Measurements from ENCODE around the gene GC. TPM values are rescaled to one million over a fixed set of nuclear protein-coding genes. Genes with fewer than 3 reads are reported as not detected.

Gene GC
- total and polyA plus RNA-seq, 10 of the 15 experiments (the other 5 are each of a cell fraction or from before 2014, with no cell fraction given): 2.3 TPM; not detected in 9

DNA sequence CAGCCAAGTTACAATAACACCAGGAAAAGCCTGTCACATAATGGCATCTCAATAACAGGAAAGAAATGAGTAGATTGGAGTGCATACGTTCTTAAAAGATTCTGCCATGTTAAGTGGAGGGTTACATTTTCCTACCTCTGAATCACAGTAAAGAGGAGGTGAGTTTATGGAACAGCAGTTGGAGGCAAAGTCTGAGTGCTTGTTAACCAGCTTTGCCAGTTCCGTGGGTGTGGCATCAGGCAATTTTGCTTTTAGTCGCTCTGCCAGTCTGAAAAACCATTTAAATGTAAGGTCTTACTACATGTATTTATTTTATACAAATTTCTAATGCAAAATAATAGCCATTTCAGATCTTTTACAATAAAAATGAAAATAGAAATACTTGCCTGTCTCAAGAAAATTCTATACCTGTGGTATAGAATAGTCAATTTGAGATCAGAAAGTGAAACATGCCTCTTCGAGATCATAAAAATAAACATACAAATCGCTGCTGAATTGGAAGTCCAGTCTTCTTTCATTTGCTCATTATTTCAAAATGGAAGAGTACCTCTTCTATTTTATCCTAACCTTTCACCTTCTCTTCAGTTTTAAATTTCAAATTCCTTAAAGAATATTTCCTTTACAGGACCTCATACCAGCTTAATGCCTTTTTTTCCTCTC lies 31.4 kb downstream of the GC start:
- no peak overlapping the region for H3K4me3 ChIP-seq
- CTCF ChIA-PET: no interaction called here
- POLR2A ChIA-PET: no interaction called here
- no peak for ATAC-seq
- no peak for DNase-seq (ENCODE audit: low read depth, low spot score)
- no peak overlapping the region for H3K9ac ChIP-seq (ENCODE audit: control insufficient read depth, insufficient read depth, low read length)
- RAD21 ChIA-PET (ENCODE audit: unreplicated experiment): no interaction called here
- H3K27ac ChIP-seq (ENCODE audit: control insufficient read depth, insufficient read depth): no peak overlapping the region
- H3K79me2 ChIP-seq (ENCODE audit: control insufficient read depth, insufficient read depth, low read length): no peaks in the 10 kb centered on the region
- in situ Hi-C loops (cut with MboI): no loop called here
- intact Hi-C loops (cut with micrococcal nuclease; ENCODE audit: unreplicated experiment): no loop called here
- H3K9me3 ChIP-seq (replicated peaks; ENCODE audit: control insufficient read depth, insufficient read depth, low read length): no peaks in the 10 kb centered on the region
- 0 out of 2 replicates have a peak overlapping the region, but pooled peaks have one; percentile 17 for H3K4me2 ChIP-seq (ENCODE audit: control insufficient read depth, insufficient read depth)
- SMC1A ChIA-PET (ENCODE audit: uncharacterized antibody, unreplicated experiment): no interaction called here
- no peaks in the 10 kb centered on the region for H3K27me3 ChIP-seq (replicated peaks in 1 of 2; ENCODE audit: control insufficient read depth in 2 of 2, insufficient read depth in 2 of 2, low read length in 1 of 2)
- H3K4me1 ChIP-seq (ENCODE audit: control insufficient read depth, insufficient read depth, low read length): no peaks in the 10 kb centered on the region
- no peaks in the 10 kb centered on the region for H3K36me3 ChIP-seq (ENCODE audit: control insufficient read depth in 2 of 2, insufficient read depth in 2 of 2, low read length in 1 of 2)
- no TSS peak for BruUV-seq (replicated peaks)
- FAIRE-seq: no peak
- H4K20me1 ChIP-seq (ENCODE audit: control insufficient read depth, insufficient read depth): no peaks in the 10 kb centered on the region
- H2AFZ ChIP-seq (ENCODE audit: control insufficient read depth, low read depth, low read length): no peak overlapping the region
- WGBS (ENCODE audit: insufficient coverage, insufficient replicate concordance, low lambda C conversion rate, missing lambda C conversion rate): 17% methylated on average over 5 of the region's 5 CpGs
- TF ChIP-seq RAD21 (IDR thresholded peaks at IDR 0.05; ENCODE audit: insufficient read depth, low read depth, low read length): no peak
- no peak for TF ChIP-seq NFIC (IDR thresholded peaks at IDR 0.05; ENCODE audit: low read depth, low read length)
- TF ChIP-seq, protein P1, sequence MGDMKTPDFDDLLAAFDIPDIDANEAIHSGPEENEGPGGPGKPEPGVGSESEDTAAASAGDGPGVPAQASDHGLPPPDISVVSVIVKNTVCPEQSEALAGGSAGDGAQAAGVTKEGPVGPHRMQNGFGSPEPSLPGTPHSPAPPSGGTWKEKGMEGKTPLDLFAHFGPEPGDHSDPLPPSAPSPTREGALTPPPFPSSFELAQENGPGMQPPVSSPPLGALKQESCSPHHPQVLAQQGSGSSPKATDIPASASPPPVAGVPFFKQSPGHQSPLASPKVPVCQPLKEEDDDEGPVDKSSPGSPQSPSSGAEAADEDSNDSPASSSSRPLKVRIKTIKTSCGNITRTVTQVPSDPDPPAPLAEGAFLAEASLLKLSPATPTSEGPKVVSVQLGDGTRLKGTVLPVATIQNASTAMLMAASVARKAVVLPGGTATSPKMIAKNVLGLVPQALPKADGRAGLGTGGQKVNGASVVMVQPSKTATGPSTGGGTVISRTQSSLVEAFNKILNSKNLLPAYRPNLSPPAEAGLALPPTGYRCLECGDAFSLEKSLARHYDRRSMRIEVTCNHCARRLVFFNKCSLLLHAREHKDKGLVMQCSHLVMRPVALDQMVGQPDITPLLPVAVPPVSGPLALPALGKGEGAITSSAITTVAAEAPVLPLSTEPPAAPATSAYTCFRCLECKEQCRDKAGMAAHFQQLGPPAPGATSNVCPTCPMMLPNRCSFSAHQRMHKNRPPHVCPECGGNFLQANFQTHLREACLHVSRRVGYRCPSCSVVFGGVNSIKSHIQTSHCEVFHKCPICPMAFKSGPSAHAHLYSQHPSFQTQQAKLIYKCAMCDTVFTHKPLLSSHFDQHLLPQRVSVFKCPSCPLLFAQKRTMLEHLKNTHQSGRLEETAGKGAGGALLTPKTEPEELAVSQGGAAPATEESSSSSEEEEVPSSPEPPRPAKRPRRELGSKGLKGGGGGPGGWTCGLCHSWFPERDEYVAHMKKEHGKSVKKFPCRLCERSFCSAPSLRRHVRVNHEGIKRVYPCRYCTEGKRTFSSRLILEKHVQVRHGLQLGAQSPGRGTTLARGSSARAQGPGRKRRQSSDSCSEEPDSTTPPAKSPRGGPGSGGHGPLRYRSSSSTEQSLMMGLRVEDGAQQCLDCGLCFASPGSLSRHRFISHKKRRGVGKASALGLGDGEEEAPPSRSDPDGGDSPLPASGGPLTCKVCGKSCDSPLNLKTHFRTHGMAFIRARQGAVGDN (IDR thresholded peaks at IDR 0.05): no peak
- no peak for TF ChIP-seq IRF4 (IDR thresholded peaks at IDR 0.05; ENCODE audit: low read depth, low read length)
- no peak for TF ChIP-seq EP300 (IDR thresholded peaks at IDR 0.05; ENCODE audit: borderline replicate concordance in 1 of 2, control insufficient read depth in 1 of 2, low read depth in 2 of 2, low read length in 2 of 2)
- TF ChIP-seq GABPA (IDR thresholded peaks at IDR 0.05; ENCODE audit: low read depth): no peak
- TF ChIP-seq, protein P2, sequence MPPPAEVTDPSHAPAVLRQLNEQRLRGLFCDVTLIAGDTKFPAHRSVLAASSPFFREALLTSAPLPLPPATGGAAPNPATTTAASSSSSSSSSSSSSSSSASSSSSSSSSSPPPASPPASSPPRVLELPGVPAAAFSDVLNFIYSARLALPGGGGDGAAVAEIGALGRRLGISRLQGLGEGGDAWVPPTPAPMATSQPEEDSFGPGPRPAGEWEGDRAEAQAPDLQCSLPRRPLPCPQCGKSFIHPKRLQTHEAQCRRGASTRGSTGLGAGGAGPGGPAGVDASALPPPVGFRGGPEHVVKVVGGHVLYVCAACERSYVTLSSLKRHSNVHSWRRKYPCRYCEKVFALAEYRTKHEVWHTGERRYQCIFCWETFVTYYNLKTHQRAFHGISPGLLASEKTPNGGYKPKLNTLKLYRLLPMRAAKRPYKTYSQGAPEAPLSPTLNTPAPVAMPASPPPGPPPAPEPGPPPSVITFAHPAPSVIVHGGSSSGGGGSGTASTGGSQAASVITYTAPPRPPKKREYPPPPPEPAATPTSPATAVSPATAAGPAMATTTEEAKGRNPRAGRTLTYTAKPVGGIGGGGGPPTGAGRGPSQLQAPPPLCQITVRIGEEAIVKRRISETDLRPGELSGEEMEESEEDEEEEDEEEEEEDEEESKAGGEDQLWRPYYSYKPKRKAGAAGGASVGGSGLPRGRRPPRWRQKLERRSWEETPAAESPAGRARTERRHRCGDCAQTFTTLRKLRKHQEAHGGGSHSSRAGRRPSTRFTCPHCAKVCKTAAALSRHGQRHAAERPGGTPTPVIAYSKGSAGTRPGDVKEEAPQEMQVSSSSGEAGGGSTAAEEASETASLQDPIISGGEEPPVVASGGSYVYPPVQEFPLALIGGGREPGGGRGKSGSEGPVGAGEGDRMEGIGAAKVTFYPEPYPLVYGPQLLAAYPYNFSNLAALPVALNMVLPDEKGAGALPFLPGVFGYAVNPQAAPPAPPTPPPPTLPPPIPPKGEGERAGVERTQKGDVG (CRISPR knock-in tag; IDR thresholded peaks at IDR 0.05): no peak
- TF ChIP-seq SP1 (IDR thresholded peaks at IDR 0.05; ENCODE audit: low read depth, low read length): no peak
- TF ChIP-seq TCF12 (IDR thresholded peaks at IDR 0.05; ENCODE audit: low read depth, low read length): no peak
- TF ChIP-seq, protein P3, sequence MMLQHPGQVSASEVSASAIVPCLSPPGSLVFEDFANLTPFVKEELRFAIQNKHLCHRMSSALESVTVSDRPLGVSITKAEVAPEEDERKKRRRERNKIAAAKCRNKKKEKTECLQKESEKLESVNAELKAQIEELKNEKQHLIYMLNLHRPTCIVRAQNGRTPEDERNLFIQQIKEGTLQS (IDR thresholded peaks at IDR 0.05; ENCODE audit: borderline replicate concordance, extremely low read depth, low read depth, low read length): no peak
- TF ChIP-seq PML (IDR thresholded peaks at IDR 0.05; ENCODE audit: low read length): no peak
- no peak for TF ChIP-seq DPF2 (IDR thresholded peaks at IDR 0.05)
- TF ChIP-seq, protein P4, sequence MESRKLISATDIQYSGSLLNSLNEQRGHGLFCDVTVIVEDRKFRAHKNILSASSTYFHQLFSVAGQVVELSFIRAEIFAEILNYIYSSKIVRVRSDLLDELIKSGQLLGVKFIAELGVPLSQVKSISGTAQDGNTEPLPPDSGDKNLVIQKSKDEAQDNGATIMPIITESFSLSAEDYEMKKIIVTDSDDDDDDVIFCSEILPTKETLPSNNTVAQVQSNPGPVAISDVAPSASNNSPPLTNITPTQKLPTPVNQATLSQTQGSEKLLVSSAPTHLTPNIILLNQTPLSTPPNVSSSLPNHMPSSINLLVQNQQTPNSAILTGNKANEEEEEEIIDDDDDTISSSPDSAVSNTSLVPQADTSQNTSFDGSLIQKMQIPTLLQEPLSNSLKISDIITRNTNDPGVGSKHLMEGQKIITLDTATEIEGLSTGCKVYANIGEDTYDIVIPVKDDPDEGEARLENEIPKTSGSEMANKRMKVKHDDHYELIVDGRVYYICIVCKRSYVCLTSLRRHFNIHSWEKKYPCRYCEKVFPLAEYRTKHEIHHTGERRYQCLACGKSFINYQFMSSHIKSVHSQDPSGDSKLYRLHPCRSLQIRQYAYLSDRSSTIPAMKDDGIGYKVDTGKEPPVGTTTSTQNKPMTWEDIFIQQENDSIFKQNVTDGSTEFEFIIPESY (IDR thresholded peaks at IDR 0.05): no peak
- no peak for TF ChIP-seq SMC3 (IDR thresholded peaks at IDR 0.05; ENCODE audit: borderline replicate concordance, low read length)

Data from GM12878 (cell line).